Activated CD8-positive, alpha-beta T cell treated with anti-CD3 and anti-CD28 coated beads for 36 hours (primary cell): ENCODE results near the gene CCDC17. TPM values are rescaled to one million over a fixed set of nuclear protein-coding genes. Genes with fewer than 3 reads are reported as not detected.
"Not testable (repeated sequence)": the region's sequence is repeated elsewhere in the genome, so short reads cannot be mapped to it uniquely, and the experiment has no call there.

Experiments used
- ATAC-seq: fragments of 200-7000 bp; cut with Tn5 transposase; one replicate; pipeline ENCODE4 v1.10.0; 2021; ENCODE audit warnings: mild to moderate bottlenecking, moderate library complexity
- CTCF ChIA-PET: fragments of 350-600 bp; sonication (Branson Sonifier 250); formaldehyde crosslinking; loops from one replicate; lab custom pipeline; 2021; ENCODE audit warnings: antibody characterized with exemption; lab: Charles Lee
- POLR2A ChIA-PET: fragments of 350-600 bp; sonication (Branson Sonifier 250); formaldehyde crosslinking; loops from one replicate; lab custom pipeline; 2021; ENCODE audit warnings: antibody characterized with exemption; lab: Charles Lee
- DNase-seq: peaks from one replicate; pipeline ENCODE4 v3.0.0-alpha.2; 2020
- H3K27ac Mint-ChIP-seq: one replicate; pipeline ENCODE4 v1.8.0; 2021; ENCODE audit warnings: mild to moderate bottlenecking, mixed read lengths
- H3K27me3 Mint-ChIP-seq: one replicate; pipeline ENCODE4 v1.8.0; 2021; ENCODE audit warnings: mixed read lengths
- H3K36me3 Mint-ChIP-seq: one replicate; pipeline ENCODE4 v1.8.0; 2021; ENCODE audit warnings: low read depth, mixed read lengths
- H3K4me1 Mint-ChIP-seq: one replicate; pipeline ENCODE4 v1.8.0; 2021; ENCODE audit warnings: low read depth, mixed read lengths
- H3K4me3 Mint-ChIP-seq: one replicate; pipeline ENCODE4 v1.8.0; 2021; ENCODE audit warnings: mild to moderate bottlenecking, moderate library complexity, mixed read lengths
- H3K9me3 Mint-ChIP-seq: one replicate; pipeline ENCODE4 v1.8.0; 2021; ENCODE audit warnings: mixed read lengths
- CTCF ChIP-seq: fragments of 200-600 bp; IDR thresholded peaks from one replicate; pipeline ENCODE4 v1.8.0; 2022; ENCODE audit warnings: antibody characterized with exemption, mild to moderate bottlenecking
- intact Hi-C: fragments of 100-400 bp; cut with micrococcal nuclease; formaldehyde crosslinking; loops from one replicate; pipeline ENCODE4 v1.10.0; 2022
- total RNA-seq, 2 experiments: library from RNA; stranded (reverse); gene quantifications; one replicate each; pipeline ENCODE4 v1.2.3, GENCODE V29; 2021

CCDC17 gene
- total RNA-seq, 2 experiments from 2014 or later, result 1.7 to 1.9 TPM

DNA sequence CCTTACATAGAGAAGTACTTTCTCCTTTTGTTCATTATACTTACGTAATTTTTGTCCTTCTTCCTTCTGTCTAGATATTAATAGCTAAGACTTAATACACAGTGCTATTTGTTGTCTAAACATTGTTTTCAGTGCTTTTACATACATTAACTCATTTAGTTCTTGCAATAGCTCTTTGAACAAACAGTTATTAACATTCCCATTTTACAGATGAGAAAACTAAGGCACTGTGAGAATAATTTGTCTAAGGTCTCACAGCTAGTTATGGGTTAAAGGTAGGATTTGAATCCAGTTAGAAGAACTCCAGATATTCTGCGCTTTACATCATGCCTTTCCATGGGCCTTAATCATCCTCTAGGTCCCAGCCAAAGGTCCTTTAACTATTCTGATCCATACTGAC, 19.6 kb downstream of the CCDC17 start:
- TF ChIP-seq CTCF, result no peak
- peaks cover 62% of the 10 kb centered on the region for H3K36me3 Mint-ChIP-seq
- DNase-seq, result no peak
- H3K27me3 Mint-ChIP-seq, result no peaks in the 10 kb centered on the region
- ChIA-PET CTCF (interaction anchor here (1.3 to 2.4 kb wide), 2 partner anchors 35 to 244 kb away, joined by 3 to 9 read pairs; no protein-coding TSS in a partner anchor), POLR2A (interaction anchor here (0.7 to 2.3 kb wide), 4 partner anchors 8 to 73 kb away, joined by 3 to 7 read pairs (median 5); no protein-coding TSS in a partner anchor)
- no peak overlapping the region for H3K27ac Mint-ChIP-seq
- no peak overlapping the region for H3K4me3 Mint-ChIP-seq
- no peak for ATAC-seq
- H3K4me1 Mint-ChIP-seq, result peaks cover 37% of the 10 kb centered on the region
- intact Hi-C loops, result no loop called here
- H3K9me3 Mint-ChIP-seq, result no peaks in the 10 kb centered on the region

DNA sequence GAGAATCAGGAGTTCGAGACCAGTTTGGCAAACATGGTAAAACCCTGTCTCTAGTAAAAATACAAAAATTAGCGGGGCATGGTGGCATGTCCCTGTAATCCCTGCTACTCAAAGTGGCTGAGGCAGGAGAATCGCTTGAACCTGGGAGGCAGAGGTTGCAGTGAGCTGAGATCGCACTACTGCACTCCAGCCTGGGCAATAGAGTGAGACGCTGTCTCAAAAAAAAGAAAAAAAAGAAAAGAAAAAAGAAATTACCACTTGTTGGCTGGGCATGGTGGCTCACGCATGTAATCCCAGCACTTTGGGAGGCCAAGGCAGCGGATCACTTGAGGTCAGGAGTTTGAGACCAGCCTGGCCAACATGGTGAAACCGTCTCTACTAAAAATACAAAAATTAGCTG, 27.1 kb downstream of the CCDC17 start:
- ATAC-seq, CTCF ChIA-PET, intact Hi-C loops, H3K27me3 Mint-ChIP-seq, H3K4me3 Mint-ChIP-seq, DNase-seq, H3K9me3 Mint-ChIP-seq, H3K27ac Mint-ChIP-seq: not testable (repeated sequence)
- Mint-ChIP-seq H3K4me1 (peaks cover 25% of the 10 kb centered on the region), H3K36me3 (peaks cover 54% of the 10 kb centered on the region)
- POLR2A ChIA-PET, result interaction anchor here (1.0 to 1.8 kb wide), 3 partner anchors 10 to 21 kb away, joined by 3 to 10 read pairs (median 3); no protein-coding TSS in a partner anchor

DNA sequence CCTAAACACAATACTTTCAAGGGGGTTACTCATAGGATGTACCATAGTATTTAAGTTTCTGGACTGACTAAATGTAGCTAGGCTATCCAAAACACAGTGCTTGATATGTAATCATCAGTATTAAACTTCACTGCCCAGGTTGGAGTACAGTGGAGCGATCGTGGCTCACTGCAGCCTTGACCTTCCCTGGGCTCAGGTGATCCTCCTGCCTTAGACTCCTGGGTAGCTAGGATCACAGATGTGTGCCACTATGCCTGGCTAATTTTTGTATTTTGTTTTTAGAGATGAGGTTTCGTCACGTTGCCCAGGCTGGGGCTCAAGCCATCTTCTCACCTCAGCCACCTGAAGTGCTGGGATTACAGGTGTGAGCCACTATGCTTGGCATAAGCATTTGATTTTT, 29.4 kb downstream of the CCDC17 start:
- H3K36me3 Mint-ChIP-seq, result peaks cover 50% of the 10 kb centered on the region
- CTCF ChIA-PET, result no interaction called here
- H3K27me3 Mint-ChIP-seq, result no peaks in the 10 kb centered on the region
- DNase-seq (no peak), ATAC-seq (no peak)
- no peaks in the 10 kb centered on the region for H3K9me3 Mint-ChIP-seq
- no peak for TF ChIP-seq CTCF
- no peak overlapping the region for H3K4me3 Mint-ChIP-seq
- intact Hi-C loops, result no loop called here
- POLR2A ChIA-PET, result interaction anchor here (0.7 to 2.7 kb wide), 4 partner anchors 8 to 78 kb away, joined by 3 to 15 read pairs (median 4); partner anchors contain the start of gene NASP
- no peak overlapping the region for H3K27ac Mint-ChIP-seq
- peaks cover 19% of the 10 kb centered on the region for H3K4me1 Mint-ChIP-seq

GRCh38 chr1:45589861-45590260, 34.0 kb downstream of the CCDC17 start:
- POLR2A ChIA-PET, result interaction anchor here (1.1 to 1.4 kb wide), 3 partner anchors 9 to 18 kb away, joined by 3 to 4 read pairs (median 4); no protein-coding TSS in a partner anchor

GRCh38 chr1:45586769-45587168, 37.1 kb downstream of the CCDC17 start:
- ChIA-PET CTCF (interaction anchor here (0.8 to 1.4 kb wide), 2 partner anchors 17 to 74 kb away, joined by 4 to 6 read pairs; no protein-coding TSS in a partner anchor), POLR2A (interaction anchor here (0.6 to 6.2 kb wide), 14 partner anchors 8 to 865 kb away, joined by 3 to 53 read pairs (median 3); partner anchors contain the start of genes AKR1A1, MUTYH, PRDX1 and TOE1)
- no peaks in the 10 kb centered on the region for H3K27me3 Mint-ChIP-seq
- peaks cover 36% of the 10 kb centered on the region for H3K4me1 Mint-ChIP-seq
- intact Hi-C loops, result loop anchor here (10.0 kb wide), 1 partner anchor 242 kb away; the partner anchor contains the start of genes MUTYH and TOE1
- H3K27ac Mint-ChIP-seq, result peak overlapping the region; percentile 99
- no peak for TF ChIP-seq CTCF
- ATAC-seq, result no peak
- H3K36me3 Mint-ChIP-seq, result peaks cover 26% of the 10 kb centered on the region
- no peaks in the 10 kb centered on the region for H3K9me3 Mint-ChIP-seq
- DNase-seq, result no peak
- H3K4me3 Mint-ChIP-seq, result peak overlapping the region; percentile 96

More at GRCh38 chr1:45589861-45590260, 34.0 kb downstream of the CCDC17 start:
- ATAC-seq, result no peak
- intact Hi-C loops, result loop anchor here (10.0 kb wide), 1 partner anchor 245 kb away; the partner anchor contains the start of genes MUTYH and TOE1
- DNase-seq, result no peak
- Mint-ChIP-seq H3K4me3 (no peak overlapping the region), H3K27ac (no peak overlapping the region), H3K27me3 (no peaks in the 10 kb centered on the region), H3K4me1 (peaks cover 34% of the 10 kb centered on the region), H3K9me3 (no peaks in the 10 kb centered on the region), H3K36me3 (peaks cover 41% of the 10 kb centered on the region)
- no peak for TF ChIP-seq CTCF
- CTCF ChIA-PET, result no interaction called here
